ENCODE results near the gene PWWP2B. TPM values are rescaled to one million over a fixed set of nuclear protein-coding genes. Genes with fewer than 3 reads are reported as not detected.

The PWWP2B gene
- total and polyA plus RNA-seq, 7 experiments from 2014 or later, result 1.5 to 22.2 (median 11.5) TPM

- H3K9me3 Mint-ChIP-seq, result no peaks in the 10 kb centered on the region
- no peaks in the 10 kb centered on the region for H3K36me3 ChIP-seq (ENCODE audit: control insufficient read depth in 2 of 3, insufficient read depth in 3 of 3, low read length in 3 of 3)
- DNase-seq, result peak in 1 of 9 donors; percentile 42
- peaks cover 19 to 30% of the 10 kb centered on the region in 2 donors for H3K4me1 ChIP-seq (ENCODE audit: control insufficient read depth in 2 of 2, insufficient read depth in 2 of 2, low read length in 2 of 2)
- H3K4me3 ChIP-seq (ENCODE audit: low read length), result peak overlapping the region; percentile 31
- H3K4me3 Mint-ChIP-seq, result peak overlapping the region in 9 of 10 donors; percentile 23 to 61 (median 45)
- no peaks in the 10 kb centered on the region for H3K9me3 ChIP-seq (ENCODE audit: control insufficient read depth in 2 of 3, low read length in 3 of 3)
- POLR2A ChIA-PET, result interaction anchor here (1.0 to 2.4 kb wide), 5 partner anchors 9 to 65 kb away, joined by 4 to 8 read pairs (median 4); partner anchors contain the start of gene PWWP2B
- H3K27ac ChIP-seq (ENCODE audit: low read depth, low read length), result peak overlapping the region; percentile 88
- CTCF ChIA-PET, result interaction anchor here (0.8 to 2.5 kb wide), 3 partner anchors 55 to 87 kb away, joined by 3 to 12 read pairs (median 4); partner anchors contain the start of gene PWWP2B
- ATAC-seq, result no peak
- no peaks in the 10 kb centered on the region for H3K27me3 ChIP-seq (ENCODE audit: control insufficient read depth in 2 of 2, insufficient read depth in 2 of 2, low read length in 2 of 2)
- H3K27ac Mint-ChIP-seq, result peak overlapping the region; percentile 85 to 97 (median 93)
- peaks cover 17 to 40% (median 29%) of the 10 kb centered on the region in 7 donors for H3K4me1 Mint-ChIP-seq
- intact Hi-C loops (cut with micrococcal nuclease), result loop anchor here in 1 of 2 donors (2.0 kb wide), 1 partner anchor 17 kb away; no protein-coding TSS in a partner anchor
- H3K36me3 Mint-ChIP-seq, result no peaks in the 10 kb centered on the region
- no peaks in the 10 kb centered on the region for H3K27me3 Mint-ChIP-seq
Observed at GRCh38 chr10:132452216-132452650, 55.2 kb downstream of the PWWP2B start.

DNA sequence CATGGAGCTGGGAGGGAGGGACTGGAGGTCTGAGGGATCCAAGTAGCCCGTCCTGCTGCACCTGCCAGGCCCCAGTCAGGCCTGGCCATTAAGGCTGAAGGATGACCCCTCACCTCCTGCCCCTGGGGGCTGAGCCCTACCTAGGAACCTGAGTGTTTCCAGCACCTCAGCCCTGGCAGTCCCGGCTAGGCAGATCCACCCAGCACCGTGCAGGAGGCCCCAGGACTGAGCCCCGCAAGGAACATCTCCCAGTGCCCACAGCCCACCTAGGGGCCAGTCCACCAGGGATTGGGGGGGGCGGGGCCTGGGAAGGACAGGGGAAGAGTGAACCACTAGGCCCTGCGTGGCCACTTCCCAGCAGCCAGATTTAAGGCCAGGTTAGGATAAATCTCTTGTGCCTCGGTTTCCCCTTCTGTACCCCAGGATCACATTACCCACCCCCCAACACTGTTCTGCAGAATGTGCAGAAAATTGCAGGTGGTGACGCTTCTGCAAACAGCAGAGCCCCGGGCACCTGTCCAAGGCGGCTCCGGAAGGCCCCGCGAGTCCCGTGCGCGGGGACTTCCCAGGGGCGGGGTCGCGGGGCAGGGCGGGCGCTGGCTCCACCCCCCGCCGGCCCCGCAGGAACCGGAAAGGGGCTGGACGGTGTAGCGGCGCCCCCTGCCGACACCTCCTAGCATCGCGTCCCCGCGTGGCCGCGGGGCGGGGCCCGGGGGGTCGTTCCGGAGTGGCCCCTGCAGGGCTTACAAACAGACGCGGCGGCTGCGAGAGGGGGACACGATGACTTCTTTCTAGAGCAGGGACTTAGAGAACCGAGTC, 55.9 kb downstream of the PWWP2B start:
- Histone ChIP-seq H3K9me3 (ENCODE audit: control insufficient read depth in 2 of 3, low read length in 3 of 3) (no peaks in the 10 kb centered on the region), H3K27me3 (ENCODE audit: control insufficient read depth in 2 of 2, insufficient read depth in 2 of 2, low read length in 2 of 2) (no peaks in the 10 kb centered on the region), H3K4me3 (ENCODE audit: low read length) (peak overlapping the region; percentile 31), H3K27ac (ENCODE audit: low read depth, low read length) (peak overlapping the region; percentile 88), H3K36me3 (ENCODE audit: control insufficient read depth in 2 of 3, insufficient read depth in 3 of 3, low read length in 3 of 3) (no peaks in the 10 kb centered on the region), H3K4me1 (ENCODE audit: control insufficient read depth in 2 of 2, insufficient read depth in 2 of 2, low read length in 2 of 2) (peaks cover 13 to 23% of the 10 kb centered on the region in 2 donors)
- ChIA-PET CTCF (interaction anchor here (0.8 to 2.5 kb wide), 5 partner anchors 10 to 232 kb away, joined by 3 to 12 read pairs (median 4); partner anchors contain the start of gene PWWP2B), POLR2A (interaction anchor here (1.0 to 2.4 kb wide), 4 partner anchors 10 to 98 kb away, joined by 3 to 7 read pairs (median 4); no protein-coding TSS in a partner anchor)
- Mint-ChIP-seq H3K27ac (peak overlapping the region; percentile 85 to 97 (median 93)), H3K9me3 (no peaks in the 10 kb centered on the region), H3K36me3 (no peaks in the 10 kb centered on the region), H3K4me3 (peak overlapping the region; percentile 33 to 72 (median 62)), H3K27me3 (no peaks in the 10 kb centered on the region), H3K4me1 (peaks cover 11 to 34% (median 23%) of the 10 kb centered on the region in 7 donors)
- DNase-seq (peak; percentile 87 to 96 (median 93)), ATAC-seq (peak; percentile 94)
- intact Hi-C loops (cut with micrococcal nuclease), result loop anchor here (1.0 to 2.0 kb wide), 7 partner anchors 9 to 230 kb away; partner anchors contain the start of genes INPP5A (in 2 of the 2) and LRRC27 (in 1 of the 2)

GRCh38 chr10:132453470-132453861, 56.5 kb downstream of the PWWP2B start:
- ATAC-seq (no peak), DNase-seq (no peak)
- POLR2A ChIA-PET, result interaction anchor here (1.0 to 2.4 kb wide), 2 partner anchors 66 to 97 kb away, joined by 3 to 7 read pairs; no protein-coding TSS in a partner anchor
- Mint-ChIP-seq H3K36me3 (no peaks in the 10 kb centered on the region), H3K9me3 (no peaks in the 10 kb centered on the region), H3K4me1 (peaks cover 8 to 28% (median 18%) of the 10 kb centered on the region in 7 donors), H3K4me3 (peak overlapping the region in 1 of 10 donors; percentile 45), H3K27me3 (no peaks in the 10 kb centered on the region), H3K27ac (peak overlapping the region in 6 of 9 donors; percentile 45 to 95 (median 74))
- Histone ChIP-seq H3K9me3 (ENCODE audit: control insufficient read depth in 2 of 3, low read length in 3 of 3) (no peaks in the 10 kb centered on the region), H3K27ac (ENCODE audit: low read depth, low read length) (peak overlapping the region; percentile 88), H3K36me3 (ENCODE audit: control insufficient read depth in 2 of 3, insufficient read depth in 3 of 3, low read length in 3 of 3) (no peaks in the 10 kb centered on the region), H3K4me3 (ENCODE audit: low read length) (no peak overlapping the region), H3K4me1 (ENCODE audit: control insufficient read depth in 2 of 2, insufficient read depth in 2 of 2, low read length in 2 of 2) (peaks cover 8 to 18% of the 10 kb centered on the region in 2 donors), H3K27me3 (ENCODE audit: control insufficient read depth in 2 of 2, insufficient read depth in 2 of 2, low read length in 2 of 2) (no peaks in the 10 kb centered on the region)
- CTCF ChIA-PET, result interaction anchor here (1.0 to 2.5 kb wide), 4 partner anchors 11 to 233 kb away, joined by 3 to 12 read pairs (median 6); no protein-coding TSS in a partner anchor
- intact Hi-C loops (cut with micrococcal nuclease), result loop anchor here (1.0 to 2.0 kb wide), 7 partner anchors 9 to 230 kb away; partner anchors contain the start of genes INPP5A (in 2 of the 2) and LRRC27 (in 1 of the 2)

- ChIA-PET CTCF (interaction anchor here (0.8 to 2.5 kb wide), 6 partner anchors 12 to 234 kb away, joined by 3 to 12 read pairs (median 5); no protein-coding TSS in a partner anchor), POLR2A (interaction anchor here (1.0 kb wide), 1 partner anchor 96 kb away, joined by 3 read pairs; no protein-coding TSS in a partner anchor)
- Histone ChIP-seq H3K27me3 (ENCODE audit: control insufficient read depth in 2 of 2, insufficient read depth in 2 of 2, low read length in 2 of 2) (no peaks in the 10 kb centered on the region), H3K4me3 (ENCODE audit: low read length) (no peak overlapping the region), H3K36me3 (ENCODE audit: control insufficient read depth in 2 of 3, insufficient read depth in 3 of 3, low read length in 3 of 3) (no peaks in the 10 kb centered on the region), H3K4me1 (ENCODE audit: control insufficient read depth in 2 of 2, insufficient read depth in 2 of 2, low read length in 2 of 2) (peaks cover 8 to 18% of the 10 kb centered on the region in 2 donors), H3K27ac (ENCODE audit: low read depth, low read length) (no peak overlapping the region), H3K9me3 (ENCODE audit: control insufficient read depth in 2 of 3, low read length in 3 of 3) (no peaks in the 10 kb centered on the region)
- H3K4me1 Mint-ChIP-seq, result peaks cover 8 to 28% (median 15%) of the 10 kb centered on the region in 7 donors
- H3K27ac Mint-ChIP-seq, result peak overlapping the region in 1 of 9 donors; percentile 68
- ATAC-seq, result no peak
- no peaks in the 10 kb centered on the region for H3K9me3 Mint-ChIP-seq
- H3K4me3 Mint-ChIP-seq, result no peak overlapping the region
- DNase-seq, result no peak
- no peaks in the 10 kb centered on the region for H3K27me3 Mint-ChIP-seq
- intact Hi-C loops (cut with micrococcal nuclease), result no loop called here
- no peaks in the 10 kb centered on the region for H3K36me3 Mint-ChIP-seq
Observed at GRCh38 chr10:132454296-132455198, 57.5 kb downstream of the PWWP2B start.

DNA sequence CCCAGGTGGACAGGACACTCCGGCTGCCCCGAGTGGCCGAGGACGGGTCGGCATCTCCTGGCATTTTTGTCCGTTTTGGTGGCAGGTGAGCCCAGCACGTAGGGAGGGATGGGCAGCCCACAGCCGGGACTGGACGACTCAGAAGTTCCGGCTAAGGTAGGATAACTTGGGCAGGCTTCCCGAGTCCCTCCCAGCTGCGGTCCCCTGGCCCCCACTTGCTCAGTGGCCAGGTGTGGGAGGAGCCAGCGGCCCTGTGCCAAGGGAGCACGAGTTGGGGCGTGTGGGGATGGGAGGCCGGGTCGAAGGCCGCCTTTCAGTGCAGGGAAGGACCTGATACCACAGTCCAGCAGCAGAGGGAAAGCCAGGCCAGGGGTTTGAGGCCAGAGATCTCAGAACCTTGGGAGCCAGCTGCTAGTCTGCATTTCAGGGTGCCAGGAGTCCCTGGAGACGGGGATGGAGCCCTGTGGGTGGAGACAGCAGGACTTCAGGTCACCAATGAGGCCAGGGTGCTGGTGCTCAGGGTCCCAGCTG, 58.5 kb downstream of the PWWP2B start:
- Histone ChIP-seq H3K9me3 (ENCODE audit: control insufficient read depth in 2 of 3, low read length in 3 of 3) (no peaks in the 10 kb centered on the region), H3K27ac (ENCODE audit: low read depth, low read length) (no peak overlapping the region), H3K4me1 (ENCODE audit: control insufficient read depth in 2 of 2, insufficient read depth in 2 of 2, low read length in 2 of 2) (peaks cover 8 to 18% of the 10 kb centered on the region in 2 donors), H3K27me3 (ENCODE audit: control insufficient read depth in 2 of 2, insufficient read depth in 2 of 2, low read length in 2 of 2) (no peaks in the 10 kb centered on the region), H3K36me3 (ENCODE audit: control insufficient read depth in 2 of 3, insufficient read depth in 3 of 3, low read length in 3 of 3) (no peaks in the 10 kb centered on the region), H3K4me3 (ENCODE audit: low read length) (no peak overlapping the region)
- intact Hi-C loops (cut with micrococcal nuclease), result no loop called here
- ChIA-PET POLR2A (no interaction called here), CTCF (interaction anchor here (0.5 to 1.9 kb wide), 6 partner anchors 9 to 491 kb away, joined by 3 to 6 read pairs (median 3); no protein-coding TSS in a partner anchor)
- Mint-ChIP-seq H3K27me3 (no peaks in the 10 kb centered on the region), H3K9me3 (no peaks in the 10 kb centered on the region), H3K36me3 (no peaks in the 10 kb centered on the region), H3K4me3 (no peak overlapping the region), H3K4me1 (peaks cover 7 to 23% (median 13%) of the 10 kb centered on the region in 7 donors), H3K27ac (no peak overlapping the region)
- DNase-seq, result no peak
- ATAC-seq, result no peak

Measured in naive thymus-derived CD4-positive, alpha-beta T cell (primary cell).